NCI-H1930 (cell line): Measurements from ENCODE around the gene TRABD2B.

ENCODE experiments used
- DNase-seq, 2 experiments: peaks; one replicate each; lab custom pipeline; 2025; lab: John Stamatoyannopoulos, UW

Gene TRABD2B

GRCh38 chr1:47908258-47908657 is 88.9 kb downstream of the TRABD2B start:
- DNase-seq: no peak

GRCh38 chr1:47907177-47907528 is 90.0 kb downstream of the TRABD2B start:
- DNase-seq: no peak

- no peak for DNase-seq
These were observed 90.5 kb downstream of the TRABD2B start for GRCh38 chr1:47906527-47907176.

- no peak for DNase-seq
These were observed 91.2 kb downstream of the TRABD2B start for GRCh38 chr1:47906009-47906432.

GRCh38 chr1:47903723-47904122 is 93.5 kb downstream of the TRABD2B start:
- DNase-seq: no peak

GRCh38 chr1:47901001-47901575 is 96.1 kb downstream of the TRABD2B start:
- no peak for DNase-seq

- no peak for DNase-seq
These were observed 98.9 kb downstream of the TRABD2B start for GRCh38 chr1:47898133-47898845.

GRCh38 chr1:47895279-47896125 is 101.7 kb downstream of the TRABD2B start:
- DNase-seq: no peak

- DNase-seq: no peak
These were observed 102.5 kb downstream of the TRABD2B start for GRCh38 chr1:47894410-47895278.

GRCh38 chr1:47893412-47893811 is 103.8 kb downstream of the TRABD2B start:
- no peak for DNase-seq

GRCh38 chr1:47890779-47891178 is 106.4 kb downstream of the TRABD2B start:
- DNase-seq: no peak

- DNase-seq: no peak
These were observed 108.9 kb downstream of the TRABD2B start for GRCh38 chr1:47888294-47888629.

- no peak for DNase-seq
These were observed 109.5 kb downstream of the TRABD2B start for GRCh38 chr1:47887475-47888293.

- no peak for DNase-seq
These were observed 110.1 kb downstream of the TRABD2B start for GRCh38 chr1:47887060-47887459.

- DNase-seq: no peak
These were observed 111.0 kb downstream of the TRABD2B start for GRCh38 chr1:47886141-47886540.

GRCh38 chr1:47885062-47885830 is 111.9 kb downstream of the TRABD2B start:
- no peak for DNase-seq

- DNase-seq: no peak
These were observed 113.2 kb downstream of the TRABD2B start for GRCh38 chr1:47883963-47884362.

GRCh38 chr1:47881505-47882442 is 115.4 kb downstream of the TRABD2B start:
- DNase-seq: no peak

GRCh38 chr1:47876587-47876963 is 120.6 kb downstream of the TRABD2B start:
- DNase-seq: no peak
